OCI-LY3 (cell line): Measurements from ENCODE around the gene MLPH.

Source experiments
- H2AFZ ChIP-seq: fragments of 200-600, 300-600 bp; shearing (Covaris generic); 2 replicates; pipeline ENCODE4 v1.6.0; 2014; ENCODE audit warnings: antibody characterized with exemption, low read depth, low read length
- H3K27ac ChIP-seq: fragments of 200-600, 300-600 bp; sonication (generic); 2 replicates; pipeline ENCODE4 v1.5.1; 2014; ENCODE audit warnings: mild to moderate bottlenecking, low read length, moderate library complexity, mixed read lengths
- H3K27me3 ChIP-seq: fragments of 200-600, 300-600 bp; sonication (generic); 2 replicates; pipeline ENCODE4 v1.6.1; 2014; ENCODE audit warnings: low read depth, low read length, mixed read lengths
- H3K36me3 ChIP-seq: fragments of 200-600, 300-600 bp; sonication (generic); replicated peaks from 2 replicates; pipeline ENCODE3; 2014; ENCODE audit warnings: low read depth, low read length, mixed read lengths
- H3K4me1 ChIP-seq: fragments of 300-600, 200-600 bp; sonication (generic); 2 replicates; pipeline ENCODE4 v1.6.1; 2014; ENCODE audit warnings: low read length, mixed read lengths
- H3K4me2 ChIP-seq: fragments of 200-600, 300-600 bp; sonication (generic); 2 replicates; pipeline ENCODE4 v1.6.1; 2014; ENCODE audit warnings: low read length, mixed read lengths
- H3K4me3 ChIP-seq: fragments of 300-600, 200-600 bp; sonication (generic); 2 replicates; pipeline ENCODE4 v1.5.1; 2014; ENCODE audit warnings: antibody characterized with exemption, mild to moderate bottlenecking, low read length, moderate library complexity
- H3K79me2 ChIP-seq: fragments of 300-600, 200-600 bp; shearing (Covaris generic); 2 replicates; pipeline ENCODE4 v1.6.1; 2014; ENCODE audit warnings: mild to moderate bottlenecking, low read length, mixed read lengths
- H3K9ac ChIP-seq: fragments of 300-600, 200-600 bp; shearing (Covaris generic); 2 replicates; pipeline ENCODE4 v1.6.0; 2014; ENCODE audit warnings: mild to moderate bottlenecking, low read length, moderate library complexity
- H3K9me3 ChIP-seq: fragments of 200-600, 300-600 bp; shearing (Covaris generic); 2 replicates; pipeline ENCODE4 v1.6.1; 2014; ENCODE audit warnings: low read length, mixed read lengths; ENCODE audit not compliant: insufficient read depth
- H4K20me1 ChIP-seq: fragments of 200-600, 300-600 bp; sonication (generic); 2 replicates; pipeline ENCODE4 v1.6.1; 2016; ENCODE audit warnings: low read length, mixed read lengths; ENCODE audit not compliant: insufficient read depth
- CTCF ChIP-seq: fragments of 200-600, 300-600 bp; sonication (generic); IDR thresholded peaks from 2 replicates; pipeline ENCODE4 v1.5.1; 2014; ENCODE audit warnings: antibody characterized with exemption, low read length, low read depth
- EZH2phosphoT487 ChIP-seq: fragments of 200-600 bp; shearing (Covaris generic); IDR thresholded peaks from 2 replicates; pipeline ENCODE4 v1.6.1; 2018; ENCODE audit warnings: antibody characterized with exemption, mixed run types, low read depth

Gene MLPH

GRCh38 chr2:237507512-237507911 lies 20.5 kb downstream of the MLPH start:
- H3K9me3 ChIP-seq = no peaks in the 10 kb centered on the region
- H4K20me1 ChIP-seq = no peaks in the 10 kb centered on the region
- H3K9ac ChIP-seq = no peak overlapping the region
- H3K4me2 ChIP-seq = no peak overlapping the region
- TF ChIP-seq CTCF = no peak
- no peak for TF ChIP-seq EZH2phosphoT487
- H2AFZ ChIP-seq = no peak overlapping the region
- H3K4me3 ChIP-seq = no peak overlapping the region
- no peaks in the 10 kb centered on the region for H3K27me3 ChIP-seq
- no peak overlapping the region for H3K27ac ChIP-seq
- no peaks in the 10 kb centered on the region for H3K79me2 ChIP-seq
- no peaks in the 10 kb centered on the region for H3K36me3 ChIP-seq
- H3K4me1 ChIP-seq = no peaks in the 10 kb centered on the region

GRCh38 chr2:237508361-237508760 lies 21.3 kb downstream of the MLPH start:
- Histone ChIP-seq H2AFZ (no peak overlapping the region), H3K9me3 (no peaks in the 10 kb centered on the region), H3K9ac (no peak overlapping the region), H3K4me1 (peaks cover 5% of the 10 kb centered on the region), H3K27me3 (no peaks in the 10 kb centered on the region), H3K4me2 (no peak overlapping the region), H4K20me1 (no peaks in the 10 kb centered on the region), H3K36me3 (no peaks in the 10 kb centered on the region), H3K79me2 (no peaks in the 10 kb centered on the region), H3K27ac (no peak overlapping the region), H3K4me3 (no peak overlapping the region)
- TF ChIP-seq CTCF (no peak), EZH2phosphoT487 (no peak)

- Histone ChIP-seq H3K4me1 (peaks cover 6% of the 10 kb centered on the region), H4K20me1 (no peaks in the 10 kb centered on the region), H3K4me3 (no peak overlapping the region), H3K79me2 (no peaks in the 10 kb centered on the region), H3K27ac (no peak overlapping the region), H2AFZ (no peak overlapping the region), H3K27me3 (no peaks in the 10 kb centered on the region), H3K36me3 (no peaks in the 10 kb centered on the region), H3K9ac (no peak overlapping the region), H3K4me2 (no peak overlapping the region), H3K9me3 (no peaks in the 10 kb centered on the region)
- TF ChIP-seq EZH2phosphoT487 (no peak), CTCF (no peak)
Observed at GRCh38 chr2:237509151-237509550, 22.1 kb downstream of the MLPH start.

GRCh38 chr2:237509905-237510304 lies 22.9 kb downstream of the MLPH start:
- H3K79me2 ChIP-seq = no peaks in the 10 kb centered on the region
- H3K4me1 ChIP-seq = peaks cover 6% of the 10 kb centered on the region
- H3K27me3 ChIP-seq = no peaks in the 10 kb centered on the region
- no peak overlapping the region for H3K27ac ChIP-seq
- H3K4me3 ChIP-seq = no peak overlapping the region
- TF ChIP-seq CTCF = no peak; the same call in 1 of the 2 replicates
- no peak for TF ChIP-seq EZH2phosphoT487
- no peak overlapping the region for H2AFZ ChIP-seq
- no peak overlapping the region for H3K4me2 ChIP-seq
- no peaks in the 10 kb centered on the region for H4K20me1 ChIP-seq
- H3K36me3 ChIP-seq = no peaks in the 10 kb centered on the region
- no peaks in the 10 kb centered on the region for H3K9me3 ChIP-seq
- H3K9ac ChIP-seq = no peak overlapping the region
